ENCODE results near the gene DNAH5. TPM values are rescaled to one million over a fixed set of nuclear protein-coding genes. Genes with fewer than 3 reads are reported as not detected.
"Not testable (repeated sequence)": the region's sequence is repeated elsewhere in the genome, so short reads cannot be mapped to it uniquely, and the experiment has no call there.

Gene DNAH5
- total RNA-seq, 6 experiments from 2014 or later: 1.2 to 16.2 (median 3.4) TPM

DNA sequence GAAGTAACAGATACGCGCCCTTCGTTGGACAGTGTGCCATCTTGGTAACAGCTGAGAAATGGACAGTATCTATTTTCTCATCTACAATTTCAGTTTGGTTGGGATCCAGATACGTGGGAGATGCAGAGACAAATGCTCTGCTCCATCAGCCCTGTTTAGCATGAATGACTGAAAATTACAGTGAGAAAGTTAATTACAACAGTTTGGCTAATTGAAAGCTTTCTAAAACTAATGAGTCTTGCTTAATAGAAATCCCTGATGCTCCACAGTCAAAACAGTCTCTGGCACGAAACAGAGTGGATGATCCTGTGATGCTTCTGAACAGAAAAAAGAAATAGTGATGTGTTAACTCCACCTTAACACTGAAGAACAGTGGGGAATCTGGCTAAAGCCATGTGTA lies 140.2 kb downstream of the DNAH5 start:
- intact Hi-C loops (cut with DNase I): no loop called here
- Histone ChIP-seq H3K4me3 (no peak overlapping the region), H3K27ac (no peak overlapping the region), H3K27me3 (no peaks in the 10 kb centered on the region), H3K4me1 (no peaks in the 10 kb centered on the region), H3K9me3 (no peaks in the 10 kb centered on the region), H3K36me3 (no peaks in the 10 kb centered on the region)
- no peak for ATAC-seq
- 71% methylated on average over 5 of the region's 5 CpGs for WGBS (ENCODE audit: insufficient coverage, low coverage, low lambda C conversion rate, missing lambda C conversion rate)
- TF ChIP-seq POLR2A (IDR thresholded peaks at IDR 0.05): no peak
- TF ChIP-seq, protein P1, sequence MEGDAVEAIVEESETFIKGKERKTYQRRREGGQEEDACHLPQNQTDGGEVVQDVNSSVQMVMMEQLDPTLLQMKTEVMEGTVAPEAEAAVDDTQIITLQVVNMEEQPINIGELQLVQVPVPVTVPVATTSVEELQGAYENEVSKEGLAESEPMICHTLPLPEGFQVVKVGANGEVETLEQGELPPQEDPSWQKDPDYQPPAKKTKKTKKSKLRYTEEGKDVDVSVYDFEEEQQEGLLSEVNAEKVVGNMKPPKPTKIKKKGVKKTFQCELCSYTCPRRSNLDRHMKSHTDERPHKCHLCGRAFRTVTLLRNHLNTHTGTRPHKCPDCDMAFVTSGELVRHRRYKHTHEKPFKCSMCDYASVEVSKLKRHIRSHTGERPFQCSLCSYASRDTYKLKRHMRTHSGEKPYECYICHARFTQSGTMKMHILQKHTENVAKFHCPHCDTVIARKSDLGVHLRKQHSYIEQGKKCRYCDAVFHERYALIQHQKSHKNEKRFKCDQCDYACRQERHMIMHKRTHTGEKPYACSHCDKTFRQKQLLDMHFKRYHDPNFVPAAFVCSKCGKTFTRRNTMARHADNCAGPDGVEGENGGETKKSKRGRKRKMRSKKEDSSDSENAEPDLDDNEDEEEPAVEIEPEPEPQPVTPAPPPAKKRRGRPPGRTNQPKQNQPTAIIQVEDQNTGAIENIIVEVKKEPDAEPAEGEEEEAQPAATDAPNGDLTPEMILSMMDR (IDR thresholded peaks at IDR 0.05): no peak
- no peak for DNase-seq

DNA sequence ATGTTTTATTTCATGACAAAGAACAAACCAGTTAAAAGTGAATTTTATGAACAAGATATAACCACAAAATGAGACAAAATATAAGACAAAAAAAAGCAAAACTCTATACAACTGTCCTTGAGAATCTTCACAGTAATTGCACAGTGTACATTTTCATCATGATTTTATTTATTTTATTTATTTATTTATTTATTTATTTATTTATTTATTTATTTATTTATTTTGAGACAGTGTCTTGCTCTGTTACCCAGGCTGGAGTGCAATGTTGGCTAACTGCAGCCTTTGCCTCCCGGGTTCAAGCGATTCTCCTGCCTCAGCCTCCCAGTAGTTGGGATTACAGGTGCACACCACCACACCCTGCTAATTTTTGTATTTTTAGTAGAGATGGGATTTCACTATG lies 145.9 kb downstream of the DNAH5 start:
- H3K27me3 ChIP-seq; H3K4me3 ChIP-seq; H3K27ac ChIP-seq; H3K9me3 ChIP-seq; H3K36me3 ChIP-seq; H3K4me1 ChIP-seq; ATAC-seq; DNase-seq; intact Hi-C loops (cut with DNase I): not testable (repeated sequence)
- WGBS (ENCODE audit: insufficient coverage, low coverage, low lambda C conversion rate, missing lambda C conversion rate): 90% methylated on average over 2 of the region's 2 CpGs

GRCh38 chr5:13785781-13786415 lies 158.6 kb downstream of the DNAH5 start:
- no peak overlapping the region for H3K27ac ChIP-seq

DNA sequence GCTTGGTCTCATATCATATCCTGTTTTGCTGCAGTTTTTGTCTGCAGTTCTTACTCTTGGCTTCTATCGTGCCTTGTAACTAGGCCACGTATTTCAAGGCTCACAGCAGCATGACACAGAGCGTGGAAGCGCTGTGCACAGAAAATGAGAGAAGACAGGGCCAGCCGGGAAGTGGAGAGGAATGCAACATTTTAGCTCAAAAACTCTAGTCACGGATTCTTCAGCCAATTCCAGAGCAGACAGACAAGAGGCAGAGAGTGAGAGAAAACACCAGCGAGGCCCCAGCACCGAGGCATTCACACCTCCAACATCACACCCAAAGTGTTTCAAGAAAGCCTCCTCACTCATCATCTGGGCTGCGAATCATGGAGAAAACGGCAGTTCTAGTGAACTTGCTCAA lies 160.8 kb downstream of the DNAH5 start:
- intact Hi-C loops (cut with DNase I): no loop called here
- Histone ChIP-seq H3K4me3 (no peak overlapping the region), H3K27ac (no peak overlapping the region), H3K9me3 (no peaks in the 10 kb centered on the region), H3K27me3 (no peaks in the 10 kb centered on the region), H3K36me3 (no peaks in the 10 kb centered on the region), H3K4me1 (no peaks in the 10 kb centered on the region)
- no peak for ATAC-seq
- 66% methylated on average over 10 of the region's 10 CpGs for WGBS (ENCODE audit: insufficient coverage, low coverage, low lambda C conversion rate, missing lambda C conversion rate)
- TF ChIP-seq POLR2A (IDR thresholded peaks at IDR 0.05): no peak
- TF ChIP-seq, protein P1 (IDR thresholded peaks at IDR 0.05): no peak
- no peak for DNase-seq

More at GRCh38 chr5:13785781-13786415, 158.6 kb downstream of the DNAH5 start:
- ATAC-seq: no peak
- Histone ChIP-seq H3K4me3 (no peak overlapping the region), H3K4me1 (no peaks in the 10 kb centered on the region), H3K9me3 (no peaks in the 10 kb centered on the region), H3K36me3 (no peaks in the 10 kb centered on the region), H3K27me3 (no peaks in the 10 kb centered on the region)
- no peak for DNase-seq
- intact Hi-C loops (cut with DNase I): no loop called here
- 76% methylated on average over 6 of the region's 6 CpGs for WGBS (ENCODE audit: insufficient coverage, low coverage, low lambda C conversion rate, missing lambda C conversion rate)
- no peak for TF ChIP-seq POLR2A (IDR thresholded peaks at IDR 0.05)
- TF ChIP-seq, protein P1 (IDR thresholded peaks at IDR 0.05): no peak

DNA sequence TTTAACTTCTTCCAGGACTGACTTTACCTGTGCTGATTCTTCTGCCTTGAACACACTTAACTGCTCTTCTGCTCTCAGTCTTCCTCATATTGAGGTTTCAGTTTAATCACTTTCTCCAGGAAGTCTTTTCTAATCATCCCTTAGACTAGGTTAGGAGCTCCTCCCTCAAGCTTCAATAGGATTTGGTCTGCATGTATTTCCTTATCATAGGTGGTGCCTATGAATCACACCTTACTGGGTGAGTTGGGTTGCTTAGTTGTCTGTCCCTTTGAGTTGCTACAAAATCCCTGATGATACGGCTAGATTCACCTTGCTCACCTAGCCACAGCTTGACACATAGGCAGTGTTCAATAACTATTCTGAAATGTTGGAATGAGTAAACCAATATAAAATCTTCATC lies 164.4 kb downstream of the DNAH5 start:
- H3K4me3 ChIP-seq: no peak overlapping the region
- no peaks in the 10 kb centered on the region for H3K36me3 ChIP-seq
- DNase-seq (no peak), ATAC-seq (no peak)
- no peak overlapping the region for H3K27ac ChIP-seq
- H3K9me3 ChIP-seq: no peaks in the 10 kb centered on the region
- TF ChIP-seq, protein P1 (IDR thresholded peaks at IDR 0.05): no peak
- no peak for TF ChIP-seq POLR2A (IDR thresholded peaks at IDR 0.05)
- WGBS (ENCODE audit: insufficient coverage, low coverage, low lambda C conversion rate, missing lambda C conversion rate): 67% methylated on average over 1 of the region's 1 CpG
- no peaks in the 10 kb centered on the region for H3K4me1 ChIP-seq
- H3K27me3 ChIP-seq: no peaks in the 10 kb centered on the region
- intact Hi-C loops (cut with DNase I): no loop called here

All from right lobe of liver (tissue), 6 donors.